H54 (cell line): ENCODE data around the gene CNTF.
"Not testable (repeated sequence)": the region's sequence is repeated elsewhere in the genome, so short reads cannot be mapped to it uniquely, and the experiment has no call there.

ENCODE experiments used
- DNase-seq: peaks from one replicate; pipeline ENCODE4 v3.0.0; 2011; ENCODE audit warnings: low spot score, mixed read lengths; ENCODE audit not compliant: insufficient read length
- FAIRE-seq: peaks from 3 replicates; lab custom pipeline; 2011; peaks lifted over from hg19 to GRCh38; lab: Jason Lieb, UNC
- POLR2A ChIP-seq: IDR thresholded peaks from 2 replicates; pipeline ENCODE4 v1.6.1; 2011; ENCODE audit warnings: low read depth, mild to moderate bottlenecking, low read length

The CNTF gene, protein sequence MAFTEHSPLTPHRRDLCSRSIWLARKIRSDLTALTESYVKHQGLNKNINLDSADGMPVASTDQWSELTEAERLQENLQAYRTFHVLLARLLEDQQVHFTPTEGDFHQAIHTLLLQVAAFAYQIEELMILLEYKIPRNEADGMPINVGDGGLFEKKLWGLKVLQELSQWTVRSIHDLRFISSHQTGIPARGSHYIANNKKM

DNA sequence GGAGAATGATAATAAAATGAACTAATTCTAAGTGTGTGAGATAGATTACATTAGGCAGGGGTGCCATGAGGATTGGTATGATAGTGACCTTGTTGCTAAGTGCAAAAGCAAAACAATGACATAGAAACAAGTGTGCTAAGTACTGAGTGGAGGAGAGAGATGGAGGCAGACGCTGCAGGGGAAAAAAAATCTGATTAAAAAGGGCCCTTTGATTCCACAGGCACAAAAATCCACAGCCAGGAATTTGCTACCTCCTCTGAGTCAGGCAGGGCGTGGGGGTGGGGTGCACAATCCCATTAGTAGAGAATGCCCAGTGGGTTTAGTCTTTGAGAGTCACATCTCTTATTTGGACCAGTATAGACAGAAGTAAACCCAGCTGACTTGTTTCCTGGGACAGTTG lies at the start of gene CNTF:
Gene CNTF (plus strand): TSS at position 322 of the 400 bp plus-strand sequence. CDS start 88 bp downstream, outside the sequence.
- no peak for TF ChIP-seq POLR2A
- FAIRE-seq, result no peak
- DNase-seq, result no peak

DNA sequence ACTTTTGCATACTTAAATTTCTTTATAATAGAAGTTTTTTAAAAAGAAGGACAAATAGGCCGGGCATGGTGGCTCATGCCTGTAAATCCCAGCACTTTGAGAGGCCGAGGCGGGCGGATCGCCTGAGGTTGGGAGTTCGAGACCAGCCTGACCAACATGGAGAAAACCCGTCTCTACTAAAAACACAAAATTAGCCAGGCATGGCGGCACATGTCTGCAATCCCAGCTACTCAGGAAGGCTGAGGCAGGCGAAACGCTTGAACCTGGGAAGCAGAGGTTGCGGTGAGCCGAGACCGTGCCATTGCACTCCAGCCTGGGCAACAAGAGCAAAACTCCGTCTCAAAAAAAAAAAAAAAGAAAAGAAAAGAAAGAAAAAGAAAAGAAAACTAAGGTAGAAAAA lies 49.6 kb upstream of the CNTF start:
- FAIRE-seq, DNase-seq: not testable (repeated sequence)

DNA sequence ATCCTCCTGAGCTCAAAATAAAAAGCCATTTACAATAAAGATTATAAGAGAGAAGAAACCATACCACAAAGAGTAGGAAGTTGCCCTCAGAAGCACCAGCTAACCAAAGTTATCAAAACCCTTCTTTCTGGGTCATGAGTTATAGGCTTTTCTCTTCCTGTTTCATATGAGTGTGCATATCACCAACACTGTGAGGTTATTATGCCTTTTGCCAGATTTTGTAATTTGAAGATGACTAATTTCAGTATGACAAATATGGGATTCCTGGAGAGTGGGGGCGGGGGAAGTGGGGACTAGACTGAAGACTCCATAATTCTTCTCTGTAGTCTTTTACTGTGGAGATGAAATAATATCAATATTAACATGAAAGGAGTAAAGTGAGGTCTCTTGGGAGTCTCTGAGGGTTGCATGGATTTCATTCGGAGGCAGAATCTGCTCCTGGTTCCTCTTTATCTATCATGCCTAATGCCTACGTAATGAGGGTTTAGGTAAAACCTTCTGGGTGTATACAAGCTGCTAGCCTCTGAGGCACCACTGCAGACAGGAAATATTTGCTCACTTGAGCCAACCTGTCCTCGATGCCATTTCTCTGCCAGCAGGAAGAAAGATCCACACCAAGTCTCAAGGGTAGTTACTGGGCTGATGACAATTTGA lies 48.9 kb upstream of the CNTF start:
- DNase-seq (peak; percentile 11), FAIRE-seq (peak; percentile 41)
- TF ChIP-seq POLR2A, result no peak

DNA sequence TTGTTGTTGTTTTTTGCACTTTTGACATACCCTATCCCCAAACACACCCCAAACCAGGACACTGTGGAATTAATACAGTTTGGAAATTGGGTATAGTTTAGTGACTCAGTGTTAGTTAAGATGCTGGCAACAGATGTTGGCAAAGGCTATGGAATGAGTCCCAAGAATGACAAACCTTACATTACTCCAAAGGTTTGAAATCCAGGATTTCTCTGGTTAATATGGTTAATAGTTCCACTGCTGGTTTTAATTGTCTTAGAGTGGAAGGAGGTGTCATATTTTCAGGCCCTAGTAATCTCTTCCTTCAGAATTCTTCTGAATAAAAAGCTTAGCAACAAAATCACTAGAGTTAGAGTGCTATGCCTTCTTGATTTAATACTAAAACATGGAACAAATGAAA lies 47.6 kb upstream of the CNTF start:
- DNase-seq, result no peak

DNA sequence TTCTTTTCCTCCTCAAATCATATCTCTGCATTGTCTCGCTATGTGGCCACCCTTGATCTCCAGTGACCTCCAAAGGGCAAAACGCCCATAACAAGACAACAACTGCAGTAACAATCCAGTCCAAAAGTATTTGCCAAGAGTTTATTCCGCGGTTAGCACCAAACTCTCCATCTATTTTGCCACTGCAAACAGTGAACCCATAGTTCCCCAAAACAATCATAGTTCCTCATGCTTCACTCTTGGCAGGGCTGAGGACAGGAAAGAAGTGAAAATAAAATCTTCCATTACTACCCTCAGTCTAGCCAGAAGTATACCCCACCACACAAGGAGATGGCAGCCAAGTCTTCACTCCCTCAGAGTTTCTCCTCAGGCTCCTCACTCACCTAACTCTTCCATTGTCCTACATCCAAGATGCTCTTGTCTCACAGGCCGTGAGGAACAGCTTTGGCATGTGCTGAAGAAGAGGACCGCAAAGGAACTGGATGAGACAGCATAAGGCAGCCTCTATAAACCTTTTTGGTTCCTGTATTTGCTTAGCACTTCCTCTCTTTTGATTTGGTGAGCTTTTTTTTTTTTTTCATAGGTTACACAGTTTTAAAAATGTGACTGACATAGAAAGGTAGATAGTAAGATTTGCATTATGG lies 47.0 kb upstream of the CNTF start, which contains the start of gene LPXN:
Gene LPXN (minus strand): TSS at position 480 of the 644 bp plus-strand sequence. CDS start 84 bp downstream, at position 396.
- DNase-seq (no peak), FAIRE-seq (no peak)
- no peak for TF ChIP-seq POLR2A

More for the DNA sequence above, 47.6 kb upstream of the CNTF start:
- TF ChIP-seq POLR2A, result no peak
- FAIRE-seq, result no peak

DNA sequence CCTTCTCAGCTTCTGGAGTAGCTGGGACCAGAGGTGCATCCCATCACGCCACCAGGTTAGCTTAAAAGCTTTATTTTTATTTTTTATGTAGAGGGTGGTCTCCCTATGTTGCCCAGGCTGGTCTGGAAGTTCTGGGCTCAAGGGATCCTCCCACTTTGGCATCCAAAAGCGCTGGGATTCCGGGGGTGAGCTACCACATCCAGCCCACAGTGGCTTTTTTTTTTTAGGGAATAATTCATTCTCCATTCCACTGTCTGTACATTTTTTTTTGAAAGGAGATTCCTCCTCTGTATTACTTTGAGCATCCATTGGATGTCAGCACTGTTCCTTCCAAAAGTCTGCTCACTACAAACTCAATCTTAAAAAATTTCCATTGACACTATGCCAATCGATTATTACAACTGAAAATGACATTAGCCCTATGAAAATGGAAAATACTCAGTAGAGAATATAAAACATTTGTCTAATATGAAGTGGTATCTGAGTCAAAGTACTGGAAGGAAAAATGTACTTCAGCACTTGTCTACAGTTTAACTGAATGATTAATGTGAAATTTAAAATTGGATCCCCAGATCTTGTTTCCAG lies 45.5 kb upstream of the CNTF start:
- TF ChIP-seq POLR2A, result no peak
- FAIRE-seq (no peak), DNase-seq (no peak)

DNA sequence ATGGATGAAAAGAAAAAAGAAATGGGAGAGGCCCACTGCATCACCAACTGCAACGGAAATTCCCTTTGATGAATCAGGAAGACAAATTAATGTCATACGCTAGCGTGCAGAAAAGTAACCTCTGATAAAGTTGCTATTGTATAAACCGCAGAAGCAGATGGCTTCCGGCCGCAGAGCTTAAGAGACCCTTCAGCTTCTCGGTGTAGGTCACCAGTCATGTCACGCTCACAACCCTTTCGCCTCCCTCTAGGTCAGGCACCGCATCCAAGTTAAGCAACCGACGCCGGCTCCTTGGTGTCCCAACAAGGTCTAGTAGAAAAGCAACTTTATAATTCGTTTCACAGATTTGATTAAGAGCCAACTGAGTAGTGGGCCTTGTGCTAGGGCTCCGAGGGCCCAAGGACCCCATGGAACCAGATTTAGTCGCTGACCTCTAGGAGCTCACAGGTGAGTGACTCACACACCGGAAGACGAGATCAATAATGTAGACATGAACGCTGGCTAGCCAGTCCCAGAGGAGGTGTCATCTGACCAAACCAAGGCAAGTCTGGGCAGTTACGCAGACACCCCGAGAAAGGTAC lies 44.8 kb upstream of the CNTF start:
- FAIRE-seq, result peak; percentile 65

DNA sequence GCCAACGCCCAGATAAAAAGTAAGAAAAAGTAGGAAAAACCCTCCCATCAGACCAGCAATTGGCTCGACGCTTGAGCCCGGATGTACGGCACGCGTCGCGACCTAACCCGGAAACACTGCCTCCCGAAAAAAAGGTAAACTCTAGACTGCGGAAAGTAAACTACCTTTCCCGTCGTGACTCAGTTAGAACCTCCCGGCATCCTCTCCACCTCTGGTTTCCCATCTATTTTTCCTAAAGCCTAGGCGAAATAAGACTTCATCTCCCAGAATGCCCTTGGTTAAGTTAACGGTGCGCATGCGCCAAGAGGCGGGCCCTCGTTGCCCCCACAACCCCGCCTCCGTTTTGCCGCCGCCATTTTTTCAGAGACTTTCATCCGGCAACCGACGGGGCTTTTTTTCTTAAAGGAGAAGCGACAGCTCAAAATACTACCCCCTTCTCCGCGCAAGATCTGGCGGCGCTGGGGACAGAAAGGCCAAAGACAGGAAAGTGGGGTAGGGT lies 44.3 kb upstream of the CNTF start:
- FAIRE-seq, result peak; percentile 93
- no peak for TF ChIP-seq POLR2A
- DNase-seq, result peak; percentile 38

More for the DNA sequence above, 44.8 kb upstream of the CNTF start:
- no peak for DNase-seq
- TF ChIP-seq POLR2A, result peak; percentile 70

DNA sequence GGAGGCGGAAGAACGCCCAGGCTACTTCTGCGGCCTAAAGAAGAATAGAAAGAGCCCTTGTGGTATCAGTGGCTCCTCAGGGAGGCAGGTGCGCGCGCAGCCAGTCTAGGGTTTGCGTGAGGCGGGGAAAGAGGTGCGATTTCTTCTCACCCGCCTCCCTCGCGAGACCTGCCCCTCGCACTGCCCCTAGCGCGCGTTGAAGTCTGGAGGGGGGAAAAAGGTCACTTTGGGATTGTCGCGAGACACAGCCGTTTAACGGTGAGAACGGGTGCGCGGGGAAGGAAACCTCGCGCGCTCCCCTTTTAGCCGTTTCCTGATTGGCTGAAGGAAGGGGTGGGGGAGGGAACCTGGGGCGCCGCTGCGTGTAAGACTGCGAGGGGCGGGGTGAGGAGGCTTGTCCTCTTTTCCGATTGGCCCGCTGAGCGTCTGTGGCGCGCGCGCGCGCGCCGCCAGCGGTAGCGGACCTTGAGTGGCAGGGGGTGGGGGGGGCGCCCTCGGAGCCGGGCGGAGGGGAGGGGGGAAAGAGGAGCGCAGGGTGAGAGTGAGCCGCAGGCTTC lies 43.8 kb upstream of the CNTF start, which contains the start of gene ZFP91:
Gene ZFP91 (plus strand): TSS at position 429 of the 557 bp plus-strand sequence. CDS start 219 bp downstream, outside the sequence.
- no peak for FAIRE-seq
- TF ChIP-seq POLR2A, result peak; percentile 59; the same call in 1 of the 2 replicates

DNA sequence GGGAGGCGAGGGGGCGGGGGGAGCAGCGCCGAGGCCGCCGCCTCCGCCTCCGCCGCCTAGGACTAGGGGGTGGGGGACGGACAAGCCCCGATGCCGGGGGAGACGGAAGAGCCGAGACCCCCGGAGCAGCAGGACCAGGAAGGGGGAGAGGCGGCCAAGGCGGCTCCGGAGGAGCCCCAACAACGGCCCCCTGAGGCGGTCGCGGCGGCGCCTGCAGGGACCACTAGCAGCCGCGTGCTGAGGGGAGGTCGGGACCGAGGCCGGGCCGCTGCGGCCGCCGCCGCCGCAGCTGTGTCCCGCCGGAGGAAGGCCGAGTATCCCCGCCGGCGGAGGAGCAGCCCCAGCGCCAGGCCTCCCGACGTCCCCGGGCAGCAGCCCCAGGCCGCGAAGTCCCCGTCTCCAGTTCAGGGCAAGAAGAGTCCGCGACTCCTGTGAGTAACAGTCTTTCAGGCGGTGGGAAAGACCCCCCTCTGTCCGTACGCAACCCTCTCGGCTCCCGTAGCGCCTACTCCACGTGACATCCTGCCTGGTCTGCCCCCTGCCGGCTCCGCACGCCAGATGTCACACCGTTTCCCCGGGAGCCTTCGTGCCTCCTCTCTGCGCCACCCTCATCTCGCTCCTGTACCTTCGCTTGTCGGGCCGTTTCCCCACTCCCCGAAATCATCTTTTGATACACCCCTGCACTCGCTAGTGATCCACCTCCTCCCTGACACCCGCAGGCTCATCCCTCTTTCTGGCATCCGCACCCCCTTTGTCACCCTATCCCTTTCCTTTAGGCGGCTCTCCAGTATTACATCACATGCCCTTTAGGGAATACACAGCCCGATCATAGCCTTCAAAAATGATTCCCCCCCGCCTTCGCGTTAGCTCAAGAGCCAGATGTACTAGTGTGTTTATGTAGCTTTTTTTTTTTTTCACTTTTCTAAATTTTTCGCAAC lies 43.0 kb upstream of the CNTF start:
- TF ChIP-seq POLR2A, result peak; percentile 70
- DNase-seq, result peak; percentile 49

More for the DNA sequence above, 43.8 kb upstream of the CNTF start, which contains the start of gene ZFP91:
- DNase-seq, result peak; percentile 50

DNA sequence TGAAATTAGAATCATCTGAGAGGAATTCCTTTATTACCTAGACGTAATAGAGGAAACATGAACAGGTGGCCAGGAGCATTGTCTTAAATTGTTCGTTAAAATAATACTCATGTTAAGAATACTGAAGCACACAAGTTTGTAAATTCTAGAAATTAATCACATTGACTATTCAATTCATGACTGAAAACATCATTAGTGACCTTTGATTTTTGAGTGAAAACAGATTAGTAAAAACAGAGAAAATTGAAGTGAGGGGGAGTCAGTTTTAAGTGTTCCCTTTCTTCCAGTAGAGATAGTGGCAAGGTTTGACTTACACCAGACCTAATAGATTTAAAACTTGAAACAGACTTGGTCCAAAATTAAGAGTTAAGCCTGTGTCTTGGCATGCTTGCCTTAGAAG lies 42.2 kb upstream of the CNTF start:
- DNase-seq (no peak), FAIRE-seq (no peak)
- TF ChIP-seq POLR2A, result no peak

More for the DNA sequence above, 43.0 kb upstream of the CNTF start:
- peak; percentile 74 for FAIRE-seq

DNA sequence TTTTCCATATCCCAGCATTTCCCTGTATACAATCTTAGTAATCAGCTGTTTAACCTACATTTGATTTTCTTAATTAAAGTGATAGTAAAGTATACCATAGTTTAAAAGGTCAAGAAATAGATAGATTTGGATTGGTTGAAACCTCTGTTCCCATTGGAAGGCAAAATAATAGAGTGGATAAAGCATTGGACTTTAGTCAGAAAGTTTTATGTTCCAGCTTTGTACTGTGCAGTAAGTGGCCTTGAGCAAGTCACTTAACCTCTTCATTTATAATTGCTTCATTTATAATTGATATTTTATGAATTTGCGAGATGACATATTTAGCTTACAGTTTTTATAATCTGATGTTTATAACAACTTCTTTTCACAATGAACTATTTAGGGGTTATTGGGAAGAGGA lies 40.0 kb upstream of the CNTF start:
- TF ChIP-seq POLR2A, result no peak
- FAIRE-seq, result no peak
- no peak for DNase-seq
